Measurements from ENCODE around the gene TRAF5. TPM values are rescaled to one million over a fixed set of nuclear protein-coding genes. Genes with fewer than 3 reads are reported as not detected.

Gene TRAF5
- total RNA-seq, 1 experiment from 2014 or later, result 15.2 TPM

DNA sequence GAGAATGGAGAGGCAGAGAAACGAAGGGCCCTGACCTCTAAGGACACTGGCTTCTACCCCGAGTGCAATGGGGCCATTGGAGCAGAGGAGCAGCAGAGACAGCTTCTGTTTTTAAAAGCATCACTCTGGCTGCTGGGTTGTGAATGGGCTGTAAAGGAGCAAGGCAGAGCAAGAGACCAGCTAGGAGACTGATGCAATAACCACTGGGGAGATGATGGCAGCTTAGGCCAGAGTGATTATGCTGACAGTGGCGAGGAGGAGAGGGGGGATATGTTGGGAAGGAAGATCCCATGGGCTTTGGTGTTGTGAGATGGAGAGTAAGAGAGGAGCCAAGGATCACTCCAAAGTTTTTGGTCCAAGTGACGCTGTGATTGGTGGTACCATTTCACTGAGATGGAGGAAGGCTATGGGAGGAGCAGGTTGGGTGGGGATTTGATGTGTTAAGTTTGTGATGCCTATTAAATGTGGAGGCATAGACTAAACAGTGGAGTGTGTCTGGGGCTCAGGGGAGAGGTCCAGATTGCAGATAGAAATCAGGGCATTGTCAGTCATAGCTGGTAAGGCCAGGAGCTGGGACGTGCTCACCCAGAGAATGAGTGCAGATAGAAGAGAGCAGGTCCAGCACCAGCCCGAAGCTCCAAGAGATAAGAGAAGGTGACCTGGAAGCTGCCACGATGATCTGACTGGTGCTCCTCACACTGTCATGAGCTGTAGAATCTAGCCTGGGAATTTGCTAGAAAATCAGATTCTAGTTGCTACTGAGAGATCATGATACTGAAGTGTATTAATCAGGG lies 11.0 kb downstream of the TRAF5 start:
- Mint-ChIP-seq H3K4me1 (ENCODE audit: low read depth, unreplicated experiment) (peaks cover 40% of the 10 kb centered on the region), H3K36me3 (ENCODE audit: insufficient read depth, unreplicated experiment) (no peaks in the 10 kb centered on the region), H3K27me3 (ENCODE audit: unreplicated experiment) (no peaks in the 10 kb centered on the region), H3K4me3 (ENCODE audit: low read depth, unreplicated experiment) (no peak overlapping the region), H3K9me3 (ENCODE audit: low read depth, unreplicated experiment) (no peaks in the 10 kb centered on the region), H3K27ac (ENCODE audit: unreplicated experiment) (no peak overlapping the region)
- BruUV-seq (replicated peaks), result no TSS peak
- CTCF ChIA-PET, result no interaction called here
- intact Hi-C loops (cut with micrococcal nuclease; ENCODE audit: unreplicated experiment), result no loop called here
- TF ChIP-seq CTCF (IDR thresholded peaks at IDR 0.05; ENCODE audit: unreplicated experiment), result no peak
- no peak for DNase-seq

GRCh38 chr1:211338224-211338620 lies 11.6 kb downstream of the TRAF5 start:
- H3K4me1 Mint-ChIP-seq (ENCODE audit: low read depth, unreplicated experiment), result peaks cover 36% of the 10 kb centered on the region

GRCh38 chr1:211339631-211340041 lies 13.0 kb downstream of the TRAF5 start:
- Mint-ChIP-seq H3K4me3 (ENCODE audit: low read depth, unreplicated experiment) (no peak overlapping the region), H3K27me3 (ENCODE audit: unreplicated experiment) (no peaks in the 10 kb centered on the region), H3K36me3 (ENCODE audit: insufficient read depth, unreplicated experiment) (no peaks in the 10 kb centered on the region), H3K27ac (ENCODE audit: unreplicated experiment) (no peak overlapping the region), H3K9me3 (ENCODE audit: low read depth, unreplicated experiment) (no peaks in the 10 kb centered on the region), H3K4me1 (ENCODE audit: low read depth, unreplicated experiment) (peaks cover 26% of the 10 kb centered on the region)
- CTCF ChIA-PET, result interaction anchor here (0.9 to 1.3 kb wide), 2 partner anchors 13 to 175 kb away, joined by 3 read pairs; no protein-coding TSS in a partner anchor
- no TSS peak for BruUV-seq (replicated peaks)
- TF ChIP-seq CTCF (IDR thresholded peaks at IDR 0.05; ENCODE audit: unreplicated experiment), result no peak
- DNase-seq, result no peak
- intact Hi-C loops (cut with micrococcal nuclease; ENCODE audit: unreplicated experiment), result no loop called here

More at GRCh38 chr1:211338224-211338620, 11.6 kb downstream of the TRAF5 start:
- H3K36me3 Mint-ChIP-seq (ENCODE audit: insufficient read depth, unreplicated experiment), result no peaks in the 10 kb centered on the region
- no TSS peak for BruUV-seq (replicated peaks)
- H3K9me3 Mint-ChIP-seq (ENCODE audit: low read depth, unreplicated experiment), result no peaks in the 10 kb centered on the region
- CTCF ChIA-PET, result interaction anchor here (1.3 kb wide), 1 partner anchor 11 kb away, joined by 3 read pairs; no protein-coding TSS in a partner anchor
- no peaks in the 10 kb centered on the region for H3K27me3 Mint-ChIP-seq (ENCODE audit: unreplicated experiment)
- intact Hi-C loops (cut with micrococcal nuclease; ENCODE audit: unreplicated experiment), result no loop called here
- H3K27ac Mint-ChIP-seq (ENCODE audit: unreplicated experiment), result no peak overlapping the region
- DNase-seq, result no peak
- H3K4me3 Mint-ChIP-seq (ENCODE audit: low read depth, unreplicated experiment), result no peak overlapping the region
- TF ChIP-seq CTCF (IDR thresholded peaks at IDR 0.05; ENCODE audit: unreplicated experiment), result no peak

- Mint-ChIP-seq H3K27me3 (ENCODE audit: unreplicated experiment) (no peaks in the 10 kb centered on the region), H3K4me1 (ENCODE audit: low read depth, unreplicated experiment) (peaks cover 17% of the 10 kb centered on the region), H3K27ac (ENCODE audit: unreplicated experiment) (no peak overlapping the region), H3K4me3 (ENCODE audit: low read depth, unreplicated experiment) (no peak overlapping the region), H3K9me3 (ENCODE audit: low read depth, unreplicated experiment) (no peaks in the 10 kb centered on the region), H3K36me3 (ENCODE audit: insufficient read depth, unreplicated experiment) (no peaks in the 10 kb centered on the region)
- no peak for TF ChIP-seq CTCF (IDR thresholded peaks at IDR 0.05; ENCODE audit: unreplicated experiment)
- no peak for DNase-seq
- intact Hi-C loops (cut with micrococcal nuclease; ENCODE audit: unreplicated experiment), result no loop called here
- no TSS peak for BruUV-seq (replicated peaks)
- CTCF ChIA-PET, result interaction anchor here (1.2 kb wide), 1 partner anchor 12 kb away, joined by 3 read pairs; no protein-coding TSS in a partner anchor
Observed at GRCh38 chr1:211340622-211341507, 14.2 kb downstream of the TRAF5 start.

Data from Calu3 (cell line).